Measurements from ENCODE around the gene PRPF38B. TPM values are rescaled to one million over a fixed set of nuclear protein-coding genes. Genes with fewer than 3 reads are reported as not detected.

The PRPF38B gene
- total and polyA plus RNA-seq, 2 of the 8 experiments (the other 6 are each of a cell fraction or from before 2014, with no cell fraction given), result 16.6 to 50.6 TPM

DNA sequence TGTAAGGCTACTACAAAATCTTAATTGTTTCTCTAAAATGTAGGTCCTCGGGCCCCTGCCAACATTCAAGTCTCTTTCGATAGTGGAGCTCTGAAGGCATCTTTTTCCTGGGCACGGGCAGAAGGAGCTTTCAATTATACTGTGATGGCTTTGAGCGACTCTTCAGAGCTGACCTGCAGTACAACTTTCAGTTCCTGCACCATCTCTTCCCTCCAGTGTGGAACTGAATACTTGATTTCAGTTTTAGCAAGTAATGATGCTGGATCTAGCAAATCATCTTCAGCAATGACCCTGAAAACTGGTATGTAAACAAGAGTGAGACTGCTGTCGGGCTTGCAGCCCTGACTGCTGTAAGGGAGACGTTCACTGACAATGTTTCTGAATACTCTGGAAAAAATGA is 30.2 kb downstream of the PRPF38B start:
- Histone ChIP-seq H2BK120ac (replicated peaks; ENCODE audit: low read depth, low read length) (no peak overlapping the region), H4K8ac (ENCODE audit: extremely low read depth, insufficient read depth, low read length) (no peak overlapping the region), H3K4me3 (ENCODE audit: extremely low read depth in 1 of 4, insufficient read depth in 2 of 4, low read depth in 3 of 4, low read length in 4 of 4) (no peak overlapping the region), H3K4me1 (replicated peaks in 1 of 4; ENCODE audit: control insufficient read depth in 3 of 4, insufficient read depth in 4 of 4, low read length in 3 of 4) (peaks cover 0 to 5% (median 0%) of the 10 kb centered on the region in 4 experiments; a peak in 1 of 7 replicates), H3K79me1 (ENCODE audit: low read depth, low read length) (no peaks in the 10 kb centered on the region; the same call in 1 of the 2 replicates), H3K79me2 (ENCODE audit: control insufficient read depth in 1 of 2, insufficient read depth in 2 of 2, low read length in 2 of 2) (no peaks in the 10 kb centered on the region), H3K9ac (replicated peaks in 1 of 4; ENCODE audit: extremely low read depth in 1 of 4, low read depth in 3 of 4, low read length in 3 of 4) (peak overlapping the region in 1 of 4 experiments; percentile 34; a peak in 1 of 7 replicates), H3K23ac (ENCODE audit: insufficient read length) (no peak overlapping the region), H3K27me3 (replicated peaks in 1 of 4; ENCODE audit: control insufficient read depth in 3 of 4, extremely low read depth in 1 of 4, insufficient read depth in 3 of 4, low read length in 3 of 4) (no peaks in the 10 kb centered on the region), H3K4me2 (ENCODE audit: insufficient read depth in 1 of 2, low read depth in 2 of 2, low read length in 2 of 2) (no peak overlapping the region), H2AK5ac (ENCODE audit: low read depth, low read length) (no peak overlapping the region), H3K14ac (ENCODE audit: insufficient read length) (no peak overlapping the region), H4K20me1 (replicated peaks in 1 of 2; ENCODE audit: control insufficient read depth in 1 of 2, insufficient read depth in 2 of 2, low read length in 2 of 2) (no peaks in the 10 kb centered on the region), H3K9me3 (ENCODE audit: insufficient read depth in 2 of 2, low read depth in 1 of 2, low read length in 1 of 2) (no peaks in the 10 kb centered on the region), H4K5ac (ENCODE audit: insufficient read length, low read depth, low read length) (no peak overlapping the region), H3K18ac (ENCODE audit: extremely low read depth, low read length) (no peak overlapping the region), H2BK5ac (ENCODE audit: low read depth, low read length) (no peak overlapping the region), H3K23me2 (ENCODE audit: low read depth, low read length) (no peaks in the 10 kb centered on the region; the same call in 1 of the 2 replicates), H3K56ac (replicated peaks; ENCODE audit: insufficient read length, low read depth, low read length) (no peak overlapping the region), H2AFZ (ENCODE audit: low read length) (no peak overlapping the region), H2BK15ac (ENCODE audit: low read length) (no peak overlapping the region), H3K4ac (replicated peaks; ENCODE audit: insufficient read length, low read depth, low read length) (no peak overlapping the region), H2BK12ac (ENCODE audit: low read depth, low read length) (no peak overlapping the region), H2BK20ac (ENCODE audit: low read length) (no peak overlapping the region), H3K36me3 (ENCODE audit: control insufficient read depth in 2 of 4, insufficient read depth in 4 of 4, low read length in 3 of 4) (no peaks in the 10 kb centered on the region), H3K27ac (ENCODE audit: low read depth, low read length) (no peak overlapping the region), H4K91ac (replicated peaks; ENCODE audit: insufficient read length, low read length) (no peak overlapping the region)
- POLR2A ChIA-PET (ENCODE audit: partially characterized antibody), result interaction anchor here (0.9 to 1.9 kb wide), 3 partner anchors 14 to 19 kb away, joined by 3 to 5 read pairs (median 4); no protein-coding TSS in a partner anchor
- CTCF ChIA-PET (ENCODE audit: partially characterized antibody), result interaction anchor here (4.8 kb wide), 1 partner anchor 11 kb away, joined by 29 read pairs; the partner anchor contains the start of gene FNDC7
- 70% methylated on average over 6 of the region's 6 CpGs; no CpG with 5 or more reads in 1 of the 2 experiments for WGBS, 2 experiments (ENCODE audit: extremely low coverage in 1 of 2, insufficient coverage in 1 of 2, insufficient read length in 1 of 2, insufficient replicate concordance in 2 of 2, low coverage in 1 of 2, low lambda C conversion rate in 2 of 2, missing lambda C conversion rate in 1 of 2)
- DNase-seq (ENCODE audit: low read depth in 1 of 2, low spot score in 2 of 2) (no peak), FAIRE-seq (no peak)
- TF ChIP-seq, protein P1, sequence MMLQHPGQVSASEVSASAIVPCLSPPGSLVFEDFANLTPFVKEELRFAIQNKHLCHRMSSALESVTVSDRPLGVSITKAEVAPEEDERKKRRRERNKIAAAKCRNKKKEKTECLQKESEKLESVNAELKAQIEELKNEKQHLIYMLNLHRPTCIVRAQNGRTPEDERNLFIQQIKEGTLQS (IDR thresholded peaks at IDR 0.05; ENCODE audit: insufficient read depth, low read depth, low read length), result no peak
- TF ChIP-seq TEAD4 (IDR thresholded peaks at IDR 0.05; ENCODE audit: low read depth, low read length) (no peak), ATF2 (IDR thresholded peaks at IDR 0.05; ENCODE audit: low read length) (no peak), TAF7 (optimal IDR thresholded peaks at IDR 0.05; ENCODE audit: borderline replicate concordance, low read depth, low read length) (no peak), BRCA1 (IDR thresholded peaks at IDR 0.05; ENCODE audit: low read depth, low read length) (no peak), CHD1 (IDR thresholded peaks at IDR 0.05; ENCODE audit: low read depth, low read length) (no peak), PHF8 (conservative IDR thresholded peaks at IDR 0.05; ENCODE audit: low read depth, low read length) (no peak), KDM4A (IDR thresholded peaks at IDR 0.05; ENCODE audit: low read depth, low read length, severe bottlenecking) (no peak), RXRA (IDR thresholded peaks at IDR 0.05; ENCODE audit: insufficient read depth, low read depth, low read length) (no peak), EGR1 (IDR thresholded peaks at IDR 0.05; ENCODE audit: borderline replicate concordance, low read depth, low read length) (no peak)

Data from H1 (cell line).